ENCODE data around the gene ZYG11B. TPM values are rescaled to one million over a fixed set of nuclear protein-coding genes. Genes with fewer than 3 reads are reported as not detected.

Gene ZYG11B
- polyA plus RNA-seq, 1 donor (not counting 4 experiments of a cell fraction or from before 2014, with no cell fraction given), result 13.4 TPM

GRCh38 chr1:52706136-52706670 is 20.1 kb upstream of the ZYG11B start:
- FAIRE-seq (no peak), DNase-seq (ENCODE audit: low read depth, low spot score) (no peak)
- Histone ChIP-seq H3K9me1 (ENCODE audit: control insufficient read depth, extremely low read depth, insufficient read depth, low read length) (no peaks in the 10 kb centered on the region), H3K9me3 (ENCODE audit: control insufficient read depth, low read depth, low read length) (no peaks in the 10 kb centered on the region), H2AFZ (ENCODE audit: control insufficient read depth, low read length) (no peak overlapping the region), H3K4me1 (ENCODE audit: control insufficient read depth, extremely low read depth, insufficient read depth, low read length) (peaks cover 6% of the 10 kb centered on the region), H3K4me2 (ENCODE audit: control insufficient read depth, extremely low read depth, insufficient read depth, low read depth, low read length) (no peak overlapping the region), H4K20me1 (ENCODE audit: control insufficient read depth, extremely low read depth, insufficient read depth, low read length) (no peaks in the 10 kb centered on the region), H3K36me3 (ENCODE audit: control insufficient read depth in 2 of 2, extremely low read depth in 1 of 2, insufficient read depth in 2 of 2, low read length in 2 of 2) (no peaks in the 10 kb centered on the region), H3K27me3 (ENCODE audit: control insufficient read depth, extremely low read depth, insufficient read depth, low read length) (no peaks in the 10 kb centered on the region), H3K27ac (ENCODE audit: control insufficient read depth, insufficient read depth, low read length) (no peak overlapping the region), H3K4me3 (ENCODE audit: control insufficient read depth in 2 of 3, extremely low read depth in 1 of 3, insufficient read depth in 2 of 3, low read depth in 1 of 3, low read length in 3 of 3) (no peak overlapping the region), H3K79me2 (ENCODE audit: control insufficient read depth, insufficient read depth, low read length) (no peaks in the 10 kb centered on the region), H3K9ac (ENCODE audit: control insufficient read depth, extremely low read depth, insufficient read depth, low read length) (no peak overlapping the region)
- TF ChIP-seq CTCF (optimal IDR thresholded peaks at IDR 0.05 in 1 of 3, IDR thresholded peaks at IDR 0.05 in 1 of 3, conservative IDR thresholded peaks at IDR 0.05 in 1 of 3; ENCODE audit: extremely low read depth in 1 of 3, insufficient read depth in 2 of 3, low read length in 3 of 3) (no peak), EZH2 (IDR thresholded peaks at IDR 0.05; ENCODE audit: low read length) (no peak)
- dilution Hi-C loops (cut with MboI; ENCODE audit: extremely low pct_ligation_motif_present, low sequenced_read_pairs), result no loop called here

GRCh38 chr1:52706941-52707926 is 19.0 kb upstream of the ZYG11B start:
- H3K4me1 ChIP-seq (ENCODE audit: control insufficient read depth, extremely low read depth, insufficient read depth, low read length), result peaks cover 6% of the 10 kb centered on the region
- no peaks in the 10 kb centered on the region for H3K27me3 ChIP-seq (ENCODE audit: control insufficient read depth, extremely low read depth, insufficient read depth, low read length)
- H3K4me3 ChIP-seq (ENCODE audit: control insufficient read depth in 2 of 3, extremely low read depth in 1 of 3, insufficient read depth in 2 of 3, low read depth in 1 of 3, low read length in 3 of 3), result no peak overlapping the region
- dilution Hi-C loops (cut with MboI; ENCODE audit: extremely low pct_ligation_motif_present, low sequenced_read_pairs), result no loop called here
- no peaks in the 10 kb centered on the region for H3K79me2 ChIP-seq (ENCODE audit: control insufficient read depth, insufficient read depth, low read length)
- DNase-seq (ENCODE audit: low read depth, low spot score) (no peak), FAIRE-seq (no peak)
- H3K27ac ChIP-seq (ENCODE audit: control insufficient read depth, insufficient read depth, low read length), result no peak overlapping the region
- TF ChIP-seq CTCF (optimal IDR thresholded peaks at IDR 0.05 in 1 of 3, IDR thresholded peaks at IDR 0.05 in 1 of 3, conservative IDR thresholded peaks at IDR 0.05 in 1 of 3; ENCODE audit: extremely low read depth in 1 of 3, insufficient read depth in 2 of 3, low read length in 3 of 3), result no peak
- no peak for TF ChIP-seq EZH2 (IDR thresholded peaks at IDR 0.05; ENCODE audit: low read length)
- H3K9ac ChIP-seq (ENCODE audit: control insufficient read depth, extremely low read depth, insufficient read depth, low read length), result no peak overlapping the region
- H3K36me3 ChIP-seq (ENCODE audit: control insufficient read depth in 2 of 2, extremely low read depth in 1 of 2, insufficient read depth in 2 of 2, low read length in 2 of 2), result no peaks in the 10 kb centered on the region
- H3K4me2 ChIP-seq (ENCODE audit: control insufficient read depth, extremely low read depth, insufficient read depth, low read depth, low read length), result no peak overlapping the region
- H3K9me1 ChIP-seq (ENCODE audit: control insufficient read depth, extremely low read depth, insufficient read depth, low read length), result no peaks in the 10 kb centered on the region
- no peaks in the 10 kb centered on the region for H3K9me3 ChIP-seq (ENCODE audit: control insufficient read depth, low read depth, low read length)
- no peaks in the 10 kb centered on the region for H4K20me1 ChIP-seq (ENCODE audit: control insufficient read depth, extremely low read depth, insufficient read depth, low read length)
- H2AFZ ChIP-seq (ENCODE audit: control insufficient read depth, low read length), result no peak overlapping the region

Data from keratinocyte (primary cell).